ENCODE results near the gene PLA2G6. TPM values are rescaled to one million over a fixed set of nuclear protein-coding genes. Genes with fewer than 3 reads are reported as not detected.
A peak's percentile ranks its signal among the peaks of the same experiment; 100 is the strongest.
"Not testable (repeated sequence)": the region's sequence is repeated elsewhere in the genome, so short reads cannot be mapped to it uniquely, and the experiment has no call there.

Gene PLA2G6
- total RNA-seq, 1 experiment from 2014 or later, result 36.0 TPM

DNA sequence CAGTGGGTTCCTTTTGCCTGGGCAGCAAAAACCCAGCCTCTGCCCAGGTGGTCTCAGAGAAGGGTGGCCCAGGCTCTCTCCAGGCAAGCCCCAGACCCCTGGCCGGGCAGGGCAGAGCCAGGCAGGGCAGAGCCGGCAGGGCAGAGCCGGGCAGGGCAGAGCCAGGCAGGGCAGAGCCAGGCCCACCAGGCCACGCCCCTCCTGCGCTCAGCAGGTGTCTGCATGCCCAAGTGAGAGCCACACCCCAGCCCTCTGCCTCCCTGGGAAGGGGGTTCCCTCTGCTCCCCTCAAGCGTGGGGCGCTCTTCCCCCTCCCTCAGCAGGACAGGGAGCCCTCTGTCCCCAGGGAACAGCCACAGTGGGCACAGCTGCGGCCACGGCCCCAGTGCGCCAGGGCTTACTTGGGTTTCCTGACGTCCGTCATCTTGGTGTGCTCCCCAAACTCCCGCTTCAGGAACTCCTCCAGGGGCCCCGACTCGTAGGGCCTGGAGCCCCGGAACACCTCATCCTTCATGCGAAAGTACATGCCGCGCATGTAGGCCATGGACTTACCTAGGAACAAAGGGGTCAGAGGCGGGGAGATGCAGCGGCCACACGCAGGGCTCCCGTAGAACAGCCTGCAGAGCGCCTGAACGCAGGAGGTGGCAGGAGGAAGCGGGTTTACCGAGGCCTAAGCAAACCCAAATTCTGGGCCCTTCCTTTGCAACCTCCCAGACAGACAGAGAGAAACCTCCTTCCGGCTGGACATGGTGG, 61.1 kb downstream of the PLA2G6 start:
- no peak for DNase-seq (ENCODE audit: low read depth, low spot score)
- no peaks in the 10 kb centered on the region for H3K9me3 ChIP-seq (ENCODE audit: control insufficient read depth in 1 of 2, insufficient read depth in 1 of 2, low read depth in 1 of 2, low read length in 2 of 2)
- no peaks in the 10 kb centered on the region for H3K36me3 ChIP-seq (ENCODE audit: control insufficient read depth in 1 of 2, insufficient read depth in 2 of 2, low read length in 2 of 2)
- no TSS peak for BruUV-seq (replicated peaks)
- no peaks in the 10 kb centered on the region for H3K27me3 ChIP-seq (ENCODE audit: insufficient read depth, low read length)
- CTCF ChIA-PET, result no interaction called here
- no peaks in the 10 kb centered on the region for H3K79me2 ChIP-seq (ENCODE audit: insufficient read depth, low read length)
- RAD21 ChIA-PET (ENCODE audit: low non-redundant PET in 1 of 2, low total read pairs in 2 of 2, uncharacterized antibody in 2 of 2, unreplicated experiment in 2 of 2), result no interaction called here
- ATAC-seq, result peak; percentile 61
- 0 out of 2 replicates have a peak overlapping the region, but pooled peaks have one; percentile 17 for H3K4me2 ChIP-seq (ENCODE audit: low read length)
- no peaks in the 10 kb centered on the region for H3K9me2 ChIP-seq (ENCODE audit: insufficient read depth)
- H3K27ac ChIP-seq (ENCODE audit: low read depth, low read length), result no peak overlapping the region
- POLR2A ChIA-PET, result no interaction called here
- no peak overlapping the region for H3K4me3 ChIP-seq (replicated peaks in 1 of 2; ENCODE audit: low read depth in 1 of 2, low read length in 2 of 2)
- intact Hi-C loops (cut with micrococcal nuclease), result no loop called here
- H3K4me1 ChIP-seq (ENCODE audit: control insufficient read depth in 1 of 2, insufficient read depth in 2 of 2, low read length in 2 of 2), result peaks cover 13 to 16% of the 10 kb centered on the region in 2 experiments
- no peaks in the 10 kb centered on the region for H4K20me1 ChIP-seq (ENCODE audit: insufficient read depth)
- H3K9ac ChIP-seq (ENCODE audit: low read length), result no peak overlapping the region
- H2AFZ ChIP-seq (ENCODE audit: low read depth, low read length, poor library complexity, severe bottlenecking), result no peak overlapping the region
- no peak for TF ChIP-seq JUND (IDR thresholded peaks at IDR 0.05)
- no peak for TF ChIP-seq EZH2phosphoT487 (IDR thresholded peaks at IDR 0.05; ENCODE audit: borderline replicate concordance)
- TF ChIP-seq SP1 (IDR thresholded peaks at IDR 0.05; ENCODE audit: low read depth), result no peak
- no peak for TF ChIP-seq FOSL1 (IDR thresholded peaks at IDR 0.05; ENCODE audit: low read depth)
- TF ChIP-seq, protein P1, sequence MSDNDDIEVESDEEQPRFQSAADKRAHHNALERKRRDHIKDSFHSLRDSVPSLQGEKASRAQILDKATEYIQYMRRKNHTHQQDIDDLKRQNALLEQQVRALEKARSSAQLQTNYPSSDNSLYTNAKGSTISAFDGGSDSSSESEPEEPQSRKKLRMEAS (IDR thresholded peaks at IDR 0.05), result no peak
- no peak for TF ChIP-seq TCF7L2 (IDR thresholded peaks at IDR 0.05; ENCODE audit: borderline replicate concordance, extremely low read depth, insufficient read depth, insufficient read length)
- TF ChIP-seq, protein P2, sequence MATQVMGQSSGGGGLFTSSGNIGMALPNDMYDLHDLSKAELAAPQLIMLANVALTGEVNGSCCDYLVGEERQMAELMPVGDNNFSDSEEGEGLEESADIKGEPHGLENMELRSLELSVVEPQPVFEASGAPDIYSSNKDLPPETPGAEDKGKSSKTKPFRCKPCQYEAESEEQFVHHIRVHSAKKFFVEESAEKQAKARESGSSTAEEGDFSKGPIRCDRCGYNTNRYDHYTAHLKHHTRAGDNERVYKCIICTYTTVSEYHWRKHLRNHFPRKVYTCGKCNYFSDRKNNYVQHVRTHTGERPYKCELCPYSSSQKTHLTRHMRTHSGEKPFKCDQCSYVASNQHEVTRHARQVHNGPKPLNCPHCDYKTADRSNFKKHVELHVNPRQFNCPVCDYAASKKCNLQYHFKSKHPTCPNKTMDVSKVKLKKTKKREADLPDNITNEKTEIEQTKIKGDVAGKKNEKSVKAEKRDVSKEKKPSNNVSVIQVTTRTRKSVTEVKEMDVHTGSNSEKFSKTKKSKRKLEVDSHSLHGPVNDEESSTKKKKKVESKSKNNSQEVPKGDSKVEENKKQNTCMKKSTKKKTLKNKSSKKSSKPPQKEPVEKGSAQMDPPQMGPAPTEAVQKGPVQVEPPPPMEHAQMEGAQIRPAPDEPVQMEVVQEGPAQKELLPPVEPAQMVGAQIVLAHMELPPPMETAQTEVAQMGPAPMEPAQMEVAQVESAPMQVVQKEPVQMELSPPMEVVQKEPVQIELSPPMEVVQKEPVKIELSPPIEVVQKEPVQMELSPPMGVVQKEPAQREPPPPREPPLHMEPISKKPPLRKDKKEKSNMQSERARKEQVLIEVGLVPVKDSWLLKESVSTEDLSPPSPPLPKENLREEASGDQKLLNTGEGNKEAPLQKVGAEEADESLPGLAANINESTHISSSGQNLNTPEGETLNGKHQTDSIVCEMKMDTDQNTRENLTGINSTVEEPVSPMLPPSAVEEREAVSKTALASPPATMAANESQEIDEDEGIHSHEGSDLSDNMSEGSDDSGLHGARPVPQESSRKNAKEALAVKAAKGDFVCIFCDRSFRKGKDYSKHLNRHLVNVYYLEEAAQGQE (IDR thresholded peaks at IDR 0.05; ENCODE audit: low read depth), result no peak

DNA sequence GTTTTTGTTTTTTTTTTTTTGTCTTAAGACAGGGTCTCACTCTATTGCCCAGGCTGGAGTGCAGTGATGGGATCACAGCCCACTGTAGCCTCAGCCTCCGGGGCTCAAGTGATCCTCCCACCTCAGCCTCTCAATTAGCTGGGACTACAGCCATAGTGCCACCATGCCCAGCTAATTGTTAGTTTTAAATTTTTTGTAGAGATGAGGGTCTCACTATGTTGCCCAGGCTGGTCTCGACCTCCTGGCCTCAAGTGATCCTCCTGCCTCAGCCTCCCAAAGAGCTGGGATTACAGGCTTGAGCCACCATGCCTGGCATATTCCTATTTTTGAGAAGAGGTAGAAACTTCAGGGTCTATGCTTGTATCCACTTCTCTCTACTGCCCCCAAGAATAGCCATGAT, 62.9 kb downstream of the PLA2G6 start:
- H3K79me2 ChIP-seq (ENCODE audit: insufficient read depth, low read length); H2AFZ ChIP-seq (ENCODE audit: low read depth, low read length, poor library complexity, severe bottlenecking); H3K4me2 ChIP-seq (ENCODE audit: low read length); H3K36me3 ChIP-seq (ENCODE audit: control insufficient read depth in 1 of 2, insufficient read depth in 2 of 2, low read length in 2 of 2); RAD21 ChIA-PET (ENCODE audit: low non-redundant PET in 1 of 2, low total read pairs in 2 of 2, uncharacterized antibody in 2 of 2, unreplicated experiment in 2 of 2); H3K9me2 ChIP-seq (ENCODE audit: insufficient read depth); H3K9me3 ChIP-seq (ENCODE audit: control insufficient read depth in 1 of 2, insufficient read depth in 1 of 2, low read depth in 1 of 2, low read length in 2 of 2); H3K4me3 ChIP-seq (replicated peaks in 1 of 2; ENCODE audit: low read depth in 1 of 2, low read length in 2 of 2); H3K27me3 ChIP-seq (ENCODE audit: insufficient read depth, low read length); ATAC-seq; DNase-seq (ENCODE audit: low read depth, low spot score); BruUV-seq (replicated peaks); H4K20me1 ChIP-seq (ENCODE audit: insufficient read depth); H3K27ac ChIP-seq (ENCODE audit: low read depth, low read length); CTCF ChIA-PET; H3K9ac ChIP-seq (ENCODE audit: low read length): not testable (repeated sequence)
- POLR2A ChIA-PET, result interaction anchor here (1.4 kb wide), 1 partner anchor 83 kb away, joined by 3 read pairs; the partner anchor contains the start of gene MAFF
- peaks cover 9 to 13% of the 10 kb centered on the region in 2 experiments; a peak in 3 of 4 replicates for H3K4me1 ChIP-seq (ENCODE audit: control insufficient read depth in 1 of 2, insufficient read depth in 2 of 2, low read length in 2 of 2)
- intact Hi-C loops (cut with micrococcal nuclease), result loop anchor here (10.0 kb wide), 1 partner anchor 106 kb away; no protein-coding TSS in a partner anchor
